ENCODE measurements around the gene MTREX. TPM values are rescaled to one million over a fixed set of nuclear protein-coding genes. Genes with fewer than 3 reads are reported as not detected.
A peak's percentile ranks its signal among the peaks of the same experiment; 100 is the strongest.

The MTREX gene
- 35.7 and 62.4 TPM in 2 replicates for total RNA-seq

DNA sequence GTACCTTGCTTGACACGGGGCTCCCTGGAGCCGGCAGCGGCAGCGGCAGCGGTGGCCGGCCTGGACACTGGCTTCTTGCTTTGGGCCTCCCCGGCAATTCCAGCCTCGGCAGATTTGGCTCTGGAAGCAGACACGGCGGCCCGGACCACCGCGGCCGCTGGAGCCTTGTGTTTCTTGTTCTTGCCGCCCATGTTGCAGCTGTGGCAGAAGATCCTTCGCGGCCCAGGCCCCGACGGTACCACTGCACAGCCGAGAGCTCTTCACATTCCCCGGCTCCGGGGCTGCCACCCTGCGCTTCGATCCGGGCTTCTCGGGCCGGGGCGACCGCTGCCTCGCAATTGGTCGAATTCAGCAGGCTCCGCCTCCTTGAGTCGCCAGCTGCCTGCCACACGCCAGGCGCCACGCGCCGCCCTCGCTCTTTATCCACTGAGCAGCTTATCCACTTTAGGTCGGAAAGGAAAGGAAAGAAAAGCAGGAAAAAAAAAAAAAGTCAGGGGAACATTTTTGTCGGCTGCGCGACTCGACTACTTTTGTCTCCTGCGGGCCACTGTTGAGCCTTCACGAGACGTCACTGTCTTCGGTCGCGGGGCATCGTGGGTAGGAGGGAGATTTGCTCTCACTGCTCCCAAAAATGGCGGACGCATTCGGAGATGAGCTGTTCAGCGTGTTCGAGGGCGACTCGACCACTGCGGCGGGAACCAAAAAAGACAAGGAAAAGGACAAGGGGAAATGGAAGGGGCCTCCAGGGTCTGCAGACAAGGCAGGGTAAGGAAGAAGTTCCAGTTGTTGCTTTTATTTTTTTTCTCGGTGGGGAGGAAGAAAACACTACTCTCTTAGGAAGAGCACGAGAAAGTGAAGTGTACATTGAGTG, at the start of gene MTREX, which contains the start of gene DHX29:
MTREX (plus strand) TSS at position 607 of the 871 bp plus-strand sequence; CDS start at position 632, 25 bp downstream.
DHX29 (minus strand) TSS at position 312 of the 871 bp plus-strand sequence; CDS start at position 191, 121 bp downstream.
- TF ChIP-seq, protein P1, sequence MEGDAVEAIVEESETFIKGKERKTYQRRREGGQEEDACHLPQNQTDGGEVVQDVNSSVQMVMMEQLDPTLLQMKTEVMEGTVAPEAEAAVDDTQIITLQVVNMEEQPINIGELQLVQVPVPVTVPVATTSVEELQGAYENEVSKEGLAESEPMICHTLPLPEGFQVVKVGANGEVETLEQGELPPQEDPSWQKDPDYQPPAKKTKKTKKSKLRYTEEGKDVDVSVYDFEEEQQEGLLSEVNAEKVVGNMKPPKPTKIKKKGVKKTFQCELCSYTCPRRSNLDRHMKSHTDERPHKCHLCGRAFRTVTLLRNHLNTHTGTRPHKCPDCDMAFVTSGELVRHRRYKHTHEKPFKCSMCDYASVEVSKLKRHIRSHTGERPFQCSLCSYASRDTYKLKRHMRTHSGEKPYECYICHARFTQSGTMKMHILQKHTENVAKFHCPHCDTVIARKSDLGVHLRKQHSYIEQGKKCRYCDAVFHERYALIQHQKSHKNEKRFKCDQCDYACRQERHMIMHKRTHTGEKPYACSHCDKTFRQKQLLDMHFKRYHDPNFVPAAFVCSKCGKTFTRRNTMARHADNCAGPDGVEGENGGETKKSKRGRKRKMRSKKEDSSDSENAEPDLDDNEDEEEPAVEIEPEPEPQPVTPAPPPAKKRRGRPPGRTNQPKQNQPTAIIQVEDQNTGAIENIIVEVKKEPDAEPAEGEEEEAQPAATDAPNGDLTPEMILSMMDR (IDR thresholded peaks at IDR 0.05; ENCODE audit: insufficient read depth, low read length, poor library complexity, severe bottlenecking), result no peak
- peak; percentile 67 for DNase-seq (ENCODE audit: low read depth)
- Histone ChIP-seq H3K4me3 (ENCODE audit: low read depth, low read length) (peak within 1 kb of the TSS; percentile 82), H3K27me3 (ENCODE audit: control insufficient read depth, insufficient read depth, low read length) (no peaks in the 10 kb centered on the region), H3K36me3 (ENCODE audit: control insufficient read depth, insufficient read depth, low read length) (no peaks in the 10 kb centered on the region)

DNA sequence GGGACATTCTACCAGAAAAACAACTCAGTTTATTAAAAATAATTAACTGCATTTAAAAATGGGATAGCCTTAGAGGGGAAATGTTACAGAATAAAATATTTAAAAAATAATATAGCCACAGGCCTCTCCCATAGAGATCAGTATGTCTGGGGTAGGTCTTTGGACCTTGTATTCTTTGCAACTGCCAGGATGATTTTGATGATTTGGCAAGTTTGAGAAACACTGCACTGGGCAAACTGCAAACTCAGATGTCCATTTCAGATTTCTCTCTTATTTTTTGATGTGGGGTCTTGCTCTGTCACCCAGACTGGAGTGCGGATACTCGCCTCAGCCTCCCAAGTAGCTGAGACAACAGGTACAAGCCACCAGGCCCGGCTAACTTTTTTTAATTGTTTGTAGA, 49.5 kb upstream of the MTREX start:
- TF ChIP-seq, protein P1 (IDR thresholded peaks at IDR 0.05; ENCODE audit: insufficient read depth, low read length, poor library complexity, severe bottlenecking), result no peak
- no peaks in the 10 kb centered on the region for H3K27me3 ChIP-seq (ENCODE audit: control insufficient read depth, insufficient read depth, low read length)
- no peak overlapping the region for H3K4me3 ChIP-seq (ENCODE audit: low read depth, low read length)
- DNase-seq (ENCODE audit: low read depth), result no peak
- H3K36me3 ChIP-seq (ENCODE audit: control insufficient read depth, insufficient read depth, low read length), result peaks cover 2% of the 10 kb centered on the region

DNA sequence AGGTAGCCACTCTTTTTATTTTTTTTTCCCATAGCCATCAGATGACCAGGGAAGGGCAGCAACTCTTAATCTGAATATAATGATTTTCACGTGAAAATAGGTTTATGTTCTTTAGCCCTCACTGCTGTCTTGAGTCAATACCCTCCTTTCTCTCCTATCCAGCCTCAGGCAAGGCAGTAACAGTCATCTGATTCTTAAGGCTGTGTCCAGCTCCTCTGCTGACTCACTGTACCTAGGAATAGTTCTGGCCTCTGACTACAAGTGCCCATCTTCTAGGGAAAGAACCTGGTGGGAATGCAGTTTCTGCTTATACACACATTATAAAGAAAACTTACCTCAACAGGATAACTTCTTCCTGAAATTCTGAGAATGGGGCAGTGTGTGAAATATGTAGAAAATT, 31.0 kb upstream of the MTREX start:
- TF ChIP-seq, protein P1 (IDR thresholded peaks at IDR 0.05; ENCODE audit: insufficient read depth, low read length, poor library complexity, severe bottlenecking), result no peak
- Histone ChIP-seq H3K36me3 (ENCODE audit: control insufficient read depth, insufficient read depth, low read length) (no peaks in the 10 kb centered on the region), H3K27me3 (ENCODE audit: control insufficient read depth, insufficient read depth, low read length) (no peaks in the 10 kb centered on the region), H3K4me3 (ENCODE audit: low read depth, low read length) (no peak overlapping the region)
- DNase-seq (ENCODE audit: low read depth), result peak; percentile 5

DNA sequence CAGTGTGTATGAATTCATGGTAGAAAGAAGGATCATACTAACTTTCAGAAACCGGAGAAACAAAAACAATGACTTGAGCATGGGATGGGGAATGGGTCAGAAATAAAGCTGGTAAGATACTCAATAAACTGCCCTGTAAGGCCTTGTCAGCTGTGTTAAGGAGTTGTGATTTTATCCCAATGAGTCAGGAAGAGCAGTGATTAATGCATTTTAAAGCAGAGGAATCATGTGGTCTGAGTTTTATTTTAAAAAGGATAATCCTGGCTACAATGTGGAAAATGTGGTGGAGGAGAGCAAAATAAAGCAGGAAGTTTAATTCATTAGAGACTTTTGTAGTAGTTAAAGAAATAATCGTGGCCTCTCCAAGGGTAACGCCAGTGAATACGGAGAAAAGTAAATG, 29.0 kb upstream of the MTREX start:
- TF ChIP-seq, protein P1 (IDR thresholded peaks at IDR 0.05; ENCODE audit: insufficient read depth, low read length, poor library complexity, severe bottlenecking), result no peak
- no peak overlapping the region for H3K4me3 ChIP-seq (ENCODE audit: low read depth, low read length)
- H3K27me3 ChIP-seq (ENCODE audit: control insufficient read depth, insufficient read depth, low read length), result no peaks in the 10 kb centered on the region
- DNase-seq (ENCODE audit: low read depth), result no peak
- H3K36me3 ChIP-seq (ENCODE audit: control insufficient read depth, insufficient read depth, low read length), result no peaks in the 10 kb centered on the region

DNA sequence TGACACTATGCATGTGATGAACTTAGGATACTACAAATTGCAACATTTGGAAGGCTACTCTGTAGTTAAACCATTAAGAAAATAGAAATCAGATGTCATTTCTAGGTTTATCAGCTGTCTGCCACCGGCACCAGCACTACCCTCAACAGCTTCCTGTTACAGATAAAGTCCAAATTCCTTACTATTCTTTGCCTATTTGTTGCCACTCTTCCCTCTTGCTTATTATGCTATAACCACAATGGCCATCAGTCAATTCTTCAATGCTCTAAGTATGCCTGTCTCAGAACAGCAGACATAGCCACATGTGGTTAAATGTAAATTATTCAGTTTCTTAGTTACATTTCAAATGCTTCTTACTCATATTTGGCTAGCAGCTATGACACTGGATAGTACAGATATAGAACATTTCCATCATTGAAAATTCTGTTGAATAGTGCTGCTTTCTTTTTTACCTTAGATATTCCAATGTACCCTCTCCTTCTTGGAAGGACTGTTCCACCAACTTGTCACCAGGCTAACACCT, 21.3 kb upstream of the MTREX start:
- no peaks in the 10 kb centered on the region for H3K36me3 ChIP-seq (ENCODE audit: control insufficient read depth, insufficient read depth, low read length)

More for the DNA sequence above, 21.3 kb upstream of the MTREX start:
- Histone ChIP-seq H3K4me3 (ENCODE audit: low read depth, low read length) (no peak overlapping the region), H3K27me3 (ENCODE audit: control insufficient read depth, insufficient read depth, low read length) (no peaks in the 10 kb centered on the region)
- no peak for DNase-seq (ENCODE audit: low read depth)
- TF ChIP-seq, protein P1 (IDR thresholded peaks at IDR 0.05; ENCODE audit: insufficient read depth, low read length, poor library complexity, severe bottlenecking), result no peak
